H1 (cell line): ENCODE results near the gene MTPN. TPM values are rescaled to one million over a fixed set of nuclear protein-coding genes. Genes with fewer than 3 reads are reported as not detected.

Experiments used
- CTCF ChIA-PET: fragments of 300-600 bp; sonication (Branson Sonifier 250); formaldehyde crosslinking; loops from one replicate; lab custom pipeline; 2021; ENCODE audit not compliant: partially characterized antibody; lab: Charles Lee
- POLR2A ChIA-PET: fragments of 300-600 bp; sonication (Branson Sonifier 250); formaldehyde crosslinking; loops from one replicate; lab custom pipeline; 2021; ENCODE audit warnings: inconsistent platforms; ENCODE audit not compliant: partially characterized antibody; lab: Charles Lee
- DNase-seq, 2 experiments: peaks; one replicate each; pipeline versions ENCODE4 v3.0.0 to v3.0.0-alpha.2; 2010 to 2022; ENCODE audit warnings: low spot score in 2 of 2, low read depth in 1 of 2, mixed read lengths in 1 of 2
- FAIRE-seq: peaks from 2 replicates; lab custom pipeline; 2011; peaks lifted over from hg19 to GRCh38; lab: Jason Lieb, UNC
- H2AFZ ChIP-seq: 2 replicates; pipeline ENCODE4 v1.8.1; 2012; ENCODE audit warnings: low read length, inconsistent platforms
- H2AK5ac ChIP-seq: 2 replicates; pipeline ENCODE4 v1.6.1; 2013; ENCODE audit warnings: low read depth, low read length
- H2BK120ac ChIP-seq: replicated peaks from 2 replicates; pipeline ENCODE3; 2013; ENCODE audit warnings: low read depth, low read length, inconsistent platforms
- H2BK12ac ChIP-seq: 2 replicates; pipeline ENCODE4 v1.6.1; 2013; ENCODE audit warnings: low read depth, low read length
- H2BK15ac ChIP-seq: 2 replicates; pipeline ENCODE4 v1.6.1; 2013; ENCODE audit warnings: low read length
- H2BK20ac ChIP-seq: 2 replicates; pipeline ENCODE4 v1.6.1; 2013; ENCODE audit warnings: low read length
- H2BK5ac ChIP-seq: 2 replicates; pipeline ENCODE4 v1.6.1; 2013; ENCODE audit warnings: low read depth, low read length
- H3K14ac ChIP-seq: 2 replicates; pipeline ENCODE4 v1.6.1; 2013; ENCODE audit warnings: inconsistent platforms; ENCODE audit not compliant: insufficient read length
- H3K18ac ChIP-seq: 2 replicates; pipeline ENCODE4 v1.6.1; 2013; ENCODE audit warnings: low read length; ENCODE audit errors: extremely low read depth
- H3K23ac ChIP-seq: 2 replicates; pipeline ENCODE4 v1.6.1; 2013; ENCODE audit warnings: inconsistent platforms; ENCODE audit not compliant: insufficient read length
- H3K23me2 ChIP-seq: 2 replicates; pipeline ENCODE4 v1.6.1; 2013; ENCODE audit warnings: low read depth, low read length
- H3K27ac ChIP-seq: 2 replicates; pipeline ENCODE4 v1.6.1; 2011; ENCODE audit warnings: low read depth, low read length, inconsistent platforms
- H3K27me3 ChIP-seq, 4 experiments: replicated peaks in 1 of 4; 1 replicate in 1 of 4; 2 replicates in 3 of 4; pipeline versions ENCODE4 v1.6.1 to v1.8.1; 2011 to 2013; ENCODE audit warnings: low read length in 3 of 4, mild to moderate bottlenecking in 3 of 4, inconsistent platforms in 2 of 4, mixed read lengths in 2 of 4, moderate library complexity in 1 of 4; ENCODE audit not compliant: control insufficient read depth in 3 of 4, insufficient read depth in 3 of 4; ENCODE audit errors: extremely low read depth in 1 of 4
- H3K36me3 ChIP-seq, 4 experiments: 2 replicates each; pipeline versions ENCODE4 v1.6.1 to v1.8.1; 2011 to 2013; ENCODE audit warnings: mild to moderate bottlenecking in 4 of 4, low read length in 3 of 4, moderate library complexity in 2 of 4, control low read depth in 1 of 4, inconsistent platforms in 1 of 4; ENCODE audit not compliant: insufficient read depth in 4 of 4, control insufficient read depth in 2 of 4
- H3K4ac ChIP-seq: replicated peaks from 2 replicates; pipeline ENCODE3; 2013; ENCODE audit warnings: low read length, low read depth, mixed read lengths, inconsistent platforms; ENCODE audit not compliant: insufficient read length
- H3K4me1 ChIP-seq, 4 experiments: replicated peaks in 1 of 4; 1 replicate in 1 of 4; 2 replicates in 3 of 4; pipeline versions ENCODE4 v1.6.1 to v1.8.1; 2011 to 2013; ENCODE audit warnings: low read length in 3 of 4, inconsistent platforms in 2 of 4, mixed read lengths in 1 of 4; ENCODE audit not compliant: insufficient read depth in 4 of 4, control insufficient read depth in 3 of 4
- H3K4me2 ChIP-seq, 2 experiments: 2 replicates each; pipeline versions ENCODE4 v1.6.1 to v1.8.1; 2011 to 2013; ENCODE audit warnings: low read depth in 2 of 2, low read length in 2 of 2, control low read depth in 1 of 2, inconsistent platforms in 1 of 2, mild to moderate bottlenecking in 1 of 2; ENCODE audit not compliant: insufficient read depth in 1 of 2
- H3K4me3 ChIP-seq, 4 experiments: fragments of 200-600, 300-600 bp in 1 of 4; sonication (generic), shearing (Covaris generic), sonication (Bioruptor Twin) in 1 of 4; 2 replicates each; pipeline versions ENCODE4 v1.5.1 to v1.8.1; 2011 to 2016; ENCODE audit warnings: low read length in 4 of 4, low read depth in 3 of 4, control low read depth in 2 of 4, inconsistent platforms in 2 of 4, mild to moderate bottlenecking in 2 of 4, mixed read lengths in 1 of 4, moderate library complexity in 1 of 4; ENCODE audit not compliant: insufficient read depth in 2 of 4; ENCODE audit errors: extremely low read depth in 1 of 4
- H3K56ac ChIP-seq: replicated peaks from 2 replicates; pipeline ENCODE3; 2013; ENCODE audit warnings: low read depth, mild to moderate bottlenecking, mixed read lengths, low read length, inconsistent platforms; ENCODE audit not compliant: insufficient read length
- H3K79me1 ChIP-seq: 2 replicates; pipeline ENCODE4 v1.6.1; 2013; ENCODE audit warnings: low read depth, low read length, control low read depth
- H3K79me2 ChIP-seq, 2 experiments: 2 replicates each; pipeline versions ENCODE4 v1.6.1 to v1.8.1; 2012 to 2013; ENCODE audit warnings: low read length in 2 of 2, mild to moderate bottlenecking in 2 of 2, inconsistent platforms in 1 of 2; ENCODE audit not compliant: insufficient read depth in 2 of 2, control insufficient read depth in 1 of 2
- H3K9ac ChIP-seq, 4 experiments: replicated peaks in 1 of 4; 1 replicate in 1 of 4; 2 replicates in 3 of 4; pipeline versions ENCODE4 v1.6.1 to v1.8.1; 2011 to 2013; ENCODE audit warnings: low read depth in 3 of 4, low read length in 3 of 4, control low read depth in 2 of 4, mild to moderate bottlenecking in 2 of 4, moderate library complexity in 2 of 4, inconsistent platforms in 1 of 4; ENCODE audit errors: extremely low read depth in 1 of 4
- H3K9me3 ChIP-seq, 2 experiments: 2 replicates each; pipeline versions ENCODE4 v1.6.1 to v1.8.1; 2012 to 2013; ENCODE audit warnings: mild to moderate bottlenecking in 2 of 2, moderate library complexity in 2 of 2, control low read depth in 1 of 2, inconsistent platforms in 1 of 2, low read depth in 1 of 2, low read length in 1 of 2, mixed read lengths in 1 of 2; ENCODE audit not compliant: insufficient read depth in 2 of 2
- H4K20me1 ChIP-seq, 2 experiments: replicated peaks in 1 of 2; 2 replicates each; pipeline versions ENCODE3 to v1.8.1; 2011 to 2013; ENCODE audit warnings: inconsistent platforms in 2 of 2, low read length in 2 of 2, mild to moderate bottlenecking in 1 of 2; ENCODE audit not compliant: insufficient read depth in 2 of 2, control insufficient read depth in 1 of 2
- H4K5ac ChIP-seq: 2 replicates; pipeline ENCODE4 v1.6.1; 2013; ENCODE audit warnings: low read length, low read depth, mixed read lengths, inconsistent platforms; ENCODE audit not compliant: insufficient read length
- H4K8ac ChIP-seq: 2 replicates; pipeline ENCODE4 v1.8.0; 2013; ENCODE audit warnings: mild to moderate bottlenecking, moderate library complexity, low read length, inconsistent platforms; ENCODE audit not compliant: insufficient read depth; ENCODE audit errors: extremely low read depth
- H4K91ac ChIP-seq: replicated peaks from 2 replicates; pipeline ENCODE3; 2013; ENCODE audit warnings: low read length, mixed read lengths, inconsistent platforms; ENCODE audit not compliant: insufficient read length
- FOSL1 ChIP-seq: IDR thresholded peaks from 2 replicates; pipeline ENCODE4 v1.6.1; 2011; ENCODE audit warnings: mild to moderate bottlenecking, low read depth, low read length, moderate library complexity; ENCODE audit not compliant: insufficient read depth
- JUN ChIP-seq: IDR thresholded peaks from 2 replicates; pipeline ENCODE4 v1.6.1; 2011; ENCODE audit warnings: low read depth, mild to moderate bottlenecking, improper control_type of control experiment, low read length
- RBBP5 ChIP-seq: IDR thresholded peaks from 2 replicates; pipeline ENCODE4 v1.7.1; 2012; ENCODE audit warnings: low read depth, mild to moderate bottlenecking, inconsistent platforms, low read length, moderate library complexity, borderline replicate concordance
- SAP30 ChIP-seq: fragments of 300-600 bp; sonication (generic); IDR thresholded peaks from 2 replicates; pipeline ENCODE4 v1.7.1; 2012; ENCODE audit warnings: low read length, moderate library complexity, mild to moderate bottlenecking, inconsistent platforms; ENCODE audit not compliant: insufficient read depth, insufficient replicate concordance
- WGBS, 2 experiments: shearing (Covaris generic) in 1 of 2; methylation state at CpG; one replicate each; pipeline versions ENCODE4 v1.1.6 to v1.1.7; 2013 to 2015; ENCODE audit warnings: low lambda C conversion rate in 2 of 2, mixed read lengths in 2 of 2, inconsistent platforms in 1 of 2, low coverage in 1 of 2, missing lambda C conversion rate in 1 of 2; ENCODE audit not compliant: insufficient replicate concordance in 2 of 2, insufficient coverage in 1 of 2, insufficient read length in 1 of 2; ENCODE audit errors: extremely low coverage in 1 of 2, missing lambda C conversion rate in 1 of 2; 5-methylcytosine and 5-hydroxymethylcytosine counted together
- polyA plus RNA-seq, 7 experiments: library from polyadenylated mRNA; depleted of rRNA in 3 of 7; stranded (reverse) in 5 of 7; unstranded in 2 of 7; fragments of >200 nt in 5 of 7; fragments of 200-250 nt in 2 of 7; gene quantifications; 1 replicate in 5 of 7; 2 replicates in 1 of 7; 4 replicates in 1 of 7; pipeline versions ENCODE4 v1.2.1 to v1.2.3, GENCODE V29; 2011 to 2013; ENCODE audit warnings: missing spikeins in 2 of 7, mixed read lengths in 2 of 7
- total RNA-seq: library from RNA; stranded (reverse); fragmentation: NEBNext Ultra II Directional; extraction: Animal tissue kit (Norgen Biotek cat#: 25700); gene quantifications from 2 replicates; pipeline ENCODE4 v1.2.1, GENCODE V29; 2021
- TF ChIP-seq, protein P1 (sequence below), 3 experiments: IDR thresholded peaks; 1 replicate in 2 of 3; 2 replicates in 1 of 3; pipeline versions ENCODE4 v1.5.1 to v1.6.1; 2011; ENCODE audit warnings: low read length in 3 of 3, mild to moderate bottlenecking in 3 of 3, inconsistent platforms in 2 of 3, low read depth in 1 of 3, moderate library complexity in 1 of 3; ENCODE audit not compliant: insufficient read depth in 1 of 3; ENCODE audit errors: control extremely low read depth in 1 of 3

MTPN gene
- total and polyA plus RNA-seq, 2 of the 8 experiments (the other 6 are each of a cell fraction or from before 2014, with no cell fraction given): 33.0 to 101 TPM

DNA sequence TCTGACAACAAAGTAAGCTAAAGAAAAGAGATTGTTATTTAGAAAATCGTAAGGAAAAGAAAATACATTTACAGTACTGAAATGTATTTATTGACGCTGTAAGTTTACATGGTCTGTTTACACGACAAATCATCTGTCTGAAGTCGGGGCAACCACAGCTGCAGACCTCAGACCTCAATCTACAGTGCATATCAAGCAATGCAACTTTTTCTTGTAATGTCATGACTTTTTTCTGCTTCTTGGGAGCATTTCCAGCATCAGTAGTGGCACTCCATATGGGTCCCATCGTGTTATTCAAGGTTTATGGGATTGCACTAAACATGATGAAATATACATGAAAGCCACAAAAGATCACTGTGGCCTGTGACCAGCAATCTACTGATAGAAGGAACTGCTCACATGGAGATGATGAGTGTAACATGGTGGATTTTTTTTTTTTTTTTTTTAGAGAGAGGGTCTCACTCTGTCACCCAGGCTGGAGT is 77.1 kb downstream of the MTPN start:
- FAIRE-seq (no peak), DNase-seq (no peak)
- Histone ChIP-seq H4K20me1 (no peaks in the 10 kb centered on the region), H3K9ac (no peak overlapping the region), H2BK5ac (no peak overlapping the region), H3K4me3 (no peak overlapping the region), H2AK5ac (no peak overlapping the region), H3K9me3 (no peaks in the 10 kb centered on the region), H3K36me3 (no peaks in the 10 kb centered on the region), H2BK20ac (no peak overlapping the region), H2BK15ac (no peak overlapping the region), H3K79me1 (no peaks in the 10 kb centered on the region), H3K23me2 (no peaks in the 10 kb centered on the region), H3K27me3 (no peaks in the 10 kb centered on the region), H3K23ac (no peak overlapping the region), H3K4ac (no peak overlapping the region), H3K56ac (no peak overlapping the region), H3K18ac (no peak overlapping the region), H4K8ac (no peak overlapping the region), H3K79me2 (no peaks in the 10 kb centered on the region), H3K14ac (no peak overlapping the region), H4K91ac (no peak overlapping the region), H3K4me2 (no peak overlapping the region), H3K27ac (no peak overlapping the region), H2BK12ac (no peak overlapping the region), H2BK120ac (no peak overlapping the region), H2AFZ (no peak overlapping the region), H4K5ac (no peak overlapping the region), H3K4me1 (no peaks in the 10 kb centered on the region; a peak in 1 of 7 replicates)
- WGBS, 2 experiments: 86% methylated on average over 5 of the region's 5 CpGs; no CpG with 5 or more reads in 1 of the 2 experiments
- CTCF ChIA-PET: interaction anchor here (1.0 kb wide), 1 partner anchor 9 kb away, joined by 4 read pairs; no protein-coding TSS in a partner anchor
- POLR2A ChIA-PET: no interaction called here
- TF ChIP-seq FOSL1: no peak
- TF ChIP-seq SAP30: no peak
- TF ChIP-seq, protein P1, sequence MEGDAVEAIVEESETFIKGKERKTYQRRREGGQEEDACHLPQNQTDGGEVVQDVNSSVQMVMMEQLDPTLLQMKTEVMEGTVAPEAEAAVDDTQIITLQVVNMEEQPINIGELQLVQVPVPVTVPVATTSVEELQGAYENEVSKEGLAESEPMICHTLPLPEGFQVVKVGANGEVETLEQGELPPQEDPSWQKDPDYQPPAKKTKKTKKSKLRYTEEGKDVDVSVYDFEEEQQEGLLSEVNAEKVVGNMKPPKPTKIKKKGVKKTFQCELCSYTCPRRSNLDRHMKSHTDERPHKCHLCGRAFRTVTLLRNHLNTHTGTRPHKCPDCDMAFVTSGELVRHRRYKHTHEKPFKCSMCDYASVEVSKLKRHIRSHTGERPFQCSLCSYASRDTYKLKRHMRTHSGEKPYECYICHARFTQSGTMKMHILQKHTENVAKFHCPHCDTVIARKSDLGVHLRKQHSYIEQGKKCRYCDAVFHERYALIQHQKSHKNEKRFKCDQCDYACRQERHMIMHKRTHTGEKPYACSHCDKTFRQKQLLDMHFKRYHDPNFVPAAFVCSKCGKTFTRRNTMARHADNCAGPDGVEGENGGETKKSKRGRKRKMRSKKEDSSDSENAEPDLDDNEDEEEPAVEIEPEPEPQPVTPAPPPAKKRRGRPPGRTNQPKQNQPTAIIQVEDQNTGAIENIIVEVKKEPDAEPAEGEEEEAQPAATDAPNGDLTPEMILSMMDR (IDR thresholded peaks at IDR 0.05; ENCODE audit: control extremely low read depth in 1 of 3, insufficient read depth in 1 of 3, low read depth in 1 of 3, low read length in 3 of 3): no peak
- TF ChIP-seq RBBP5: no peak
- TF ChIP-seq JUN: no peak
